Neuron (in vitro differentiated cells): Measurements from ENCODE around the gene CTNNA2.

Experiments used
- H2AFZ ChIP-seq: one replicate; pipeline ENCODE4 v1.6.1; 2013; ENCODE audit warnings: low read depth, mild to moderate bottlenecking, inconsistent platforms, low read length, moderate library complexity
- H3K27me3 ChIP-seq: one replicate; pipeline ENCODE4 v1.6.1; 2013; ENCODE audit warnings: low read length; ENCODE audit not compliant: insufficient read depth
- H3K36me3 ChIP-seq: one replicate; pipeline ENCODE4 v1.6.1; 2013; ENCODE audit warnings: low read length; ENCODE audit not compliant: insufficient read depth
- H3K4me1 ChIP-seq: one replicate; pipeline ENCODE4 v1.6.1; 2013; ENCODE audit warnings: low read length; ENCODE audit not compliant: insufficient read depth
- H3K4me3 ChIP-seq: 2 replicates; pipeline ENCODE4 v1.5.1; 2013; ENCODE audit warnings: mild to moderate bottlenecking, low read length, moderate library complexity
- H3K9me3 ChIP-seq: one replicate; pipeline ENCODE4 v1.6.1; 2013; ENCODE audit warnings: low read length

CTNNA2 gene

DNA sequence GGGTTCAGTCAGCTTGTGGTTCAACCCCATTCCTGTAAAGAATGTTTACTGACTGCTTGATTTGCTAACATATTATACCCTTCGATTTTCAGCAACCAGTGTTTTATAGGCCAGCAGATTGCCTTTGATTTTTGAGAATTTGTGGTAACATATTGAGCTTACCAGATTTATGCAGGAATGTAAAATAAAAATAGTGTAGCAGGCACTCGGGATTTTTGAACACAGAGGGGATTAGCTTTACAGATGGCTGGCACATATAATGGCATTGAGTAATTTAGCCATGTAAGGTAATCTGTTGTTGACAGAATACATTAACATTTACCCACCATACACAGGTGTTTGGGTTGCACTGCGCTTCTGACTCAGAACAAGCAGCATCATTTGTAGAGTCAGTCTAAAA is 437.7 kb downstream of the CTNNA2 start:
- Histone ChIP-seq H3K27me3 (no peaks in the 10 kb centered on the region), H3K4me3 (no peak overlapping the region), H3K36me3 (no peaks in the 10 kb centered on the region), H2AFZ (no peak overlapping the region), H3K9me3 (no peaks in the 10 kb centered on the region), H3K4me1 (no peaks in the 10 kb centered on the region)

- H3K9me3 ChIP-seq: no peaks in the 10 kb centered on the region
- no peaks in the 10 kb centered on the region for H3K36me3 ChIP-seq
- no peaks in the 10 kb centered on the region for H3K4me1 ChIP-seq
- H3K4me3 ChIP-seq: no peak overlapping the region
- H2AFZ ChIP-seq: no peak overlapping the region
- H3K27me3 ChIP-seq: no peaks in the 10 kb centered on the region
Observed at GRCh38 chr2:79952616-79953015, 439.8 kb downstream of the CTNNA2 start.

DNA sequence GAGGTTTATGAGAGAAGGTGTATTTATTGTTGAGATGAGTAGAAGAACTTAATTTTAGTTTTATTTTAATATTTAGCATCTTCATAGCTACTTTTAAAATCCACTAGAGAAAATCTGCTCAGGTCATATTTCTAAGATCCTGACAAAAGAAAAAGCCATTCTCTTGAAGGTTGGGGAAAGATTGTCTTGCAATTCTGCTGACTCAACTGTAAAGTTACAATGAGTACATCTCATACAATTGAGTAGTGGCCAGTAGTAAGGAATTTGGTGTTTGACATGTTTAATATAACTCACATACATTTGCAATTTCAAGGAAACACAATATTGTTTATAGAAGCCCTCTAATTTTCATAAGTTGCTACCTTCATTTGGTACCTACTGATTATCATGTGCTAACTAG is 447.2 kb downstream of the CTNNA2 start:
- no peak overlapping the region for H2AFZ ChIP-seq
- no peaks in the 10 kb centered on the region for H3K27me3 ChIP-seq
- H3K36me3 ChIP-seq: no peaks in the 10 kb centered on the region
- H3K9me3 ChIP-seq: no peaks in the 10 kb centered on the region
- H3K4me1 ChIP-seq: no peaks in the 10 kb centered on the region
- no peak overlapping the region for H3K4me3 ChIP-seq

- H2AFZ ChIP-seq: no peak overlapping the region
- H3K9me3 ChIP-seq: no peaks in the 10 kb centered on the region
- no peaks in the 10 kb centered on the region for H3K36me3 ChIP-seq
- H3K4me1 ChIP-seq: no peaks in the 10 kb centered on the region
- no peaks in the 10 kb centered on the region for H3K27me3 ChIP-seq
- no peak overlapping the region for H3K4me3 ChIP-seq
Observed at GRCh38 chr2:79960519-79960918, 447.7 kb downstream of the CTNNA2 start.

- Histone ChIP-seq H3K27me3 (no peaks in the 10 kb centered on the region), H3K9me3 (no peaks in the 10 kb centered on the region), H3K36me3 (no peaks in the 10 kb centered on the region), H3K4me1 (no peaks in the 10 kb centered on the region), H3K4me3 (no peak overlapping the region), H2AFZ (no peak overlapping the region)
Observed at GRCh38 chr2:79964966-79965365, 452.1 kb downstream of the CTNNA2 start.

DNA sequence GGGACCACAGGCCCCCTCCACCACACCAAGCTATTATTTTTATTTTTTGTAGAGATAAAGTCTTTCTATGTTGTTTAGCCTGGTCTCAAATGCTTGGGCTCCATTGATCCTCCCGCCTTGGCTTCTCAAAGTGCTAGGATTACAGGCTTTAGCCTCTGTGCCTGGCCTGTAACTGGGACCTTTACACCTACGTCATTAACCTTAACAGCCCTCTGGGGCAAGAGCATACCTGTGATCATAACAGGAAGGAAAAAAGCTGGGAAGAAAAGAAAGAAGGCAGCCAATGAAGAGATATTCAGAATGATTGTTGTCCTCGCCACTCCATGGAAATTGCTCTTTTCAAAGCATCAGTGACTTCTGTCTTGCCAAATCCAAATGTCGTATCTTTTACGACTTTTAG is 453.5 kb downstream of the CTNNA2 start:
- H3K4me1 ChIP-seq: no peaks in the 10 kb centered on the region
- H3K9me3 ChIP-seq: no peaks in the 10 kb centered on the region
- no peak overlapping the region for H3K4me3 ChIP-seq
- H3K36me3 ChIP-seq: no peaks in the 10 kb centered on the region
- no peaks in the 10 kb centered on the region for H3K27me3 ChIP-seq
- H2AFZ ChIP-seq: no peak overlapping the region

DNA sequence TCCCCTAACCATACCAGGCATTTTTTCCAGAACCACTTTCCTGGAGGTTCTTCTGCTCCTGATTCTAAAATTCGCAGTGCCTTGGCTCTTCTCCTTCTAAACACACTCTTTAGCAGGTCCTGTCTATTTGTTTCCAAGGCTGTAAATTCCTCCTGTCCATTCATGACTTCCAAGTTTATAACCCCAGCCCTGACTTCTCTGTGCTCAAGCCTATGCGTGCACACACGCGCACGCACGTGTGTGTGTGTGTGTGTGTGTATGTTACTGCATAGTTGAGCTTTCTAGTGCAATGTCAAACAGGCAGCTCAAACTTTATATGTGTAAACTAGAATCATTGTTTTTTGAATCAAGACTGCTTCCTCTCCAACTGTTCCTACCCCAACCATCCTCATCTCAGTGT is 454.0 kb downstream of the CTNNA2 start:
- Histone ChIP-seq H3K27me3 (no peaks in the 10 kb centered on the region), H3K4me1 (no peaks in the 10 kb centered on the region), H3K4me3 (no peak overlapping the region), H3K36me3 (no peaks in the 10 kb centered on the region), H2AFZ (no peak overlapping the region), H3K9me3 (no peaks in the 10 kb centered on the region)

DNA sequence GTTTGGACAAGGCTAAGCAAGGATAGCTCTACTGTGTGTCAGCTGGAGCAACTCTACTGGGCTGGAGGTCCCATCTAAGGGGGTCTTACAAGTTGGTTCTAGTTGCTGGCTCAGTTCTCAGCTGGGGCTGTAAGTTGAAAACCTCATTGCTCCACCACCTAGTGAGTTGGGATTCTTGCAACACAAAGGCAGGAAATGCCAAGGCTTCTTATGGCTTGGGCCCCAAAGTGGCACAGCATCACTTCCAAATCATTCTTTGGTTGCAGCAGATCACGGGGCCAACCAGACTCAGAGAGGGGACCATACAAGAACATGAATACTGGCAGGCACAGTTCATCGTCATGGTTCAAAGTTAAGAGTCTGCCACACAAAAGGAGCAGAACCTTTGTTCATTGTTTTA is 459.0 kb downstream of the CTNNA2 start:
- Histone ChIP-seq H3K36me3 (no peaks in the 10 kb centered on the region), H3K4me1 (no peaks in the 10 kb centered on the region), H3K4me3 (no peak overlapping the region), H2AFZ (no peak overlapping the region), H3K27me3 (no peaks in the 10 kb centered on the region), H3K9me3 (no peaks in the 10 kb centered on the region)

GRCh38 chr2:79972661-79973060 is 459.8 kb downstream of the CTNNA2 start:
- Histone ChIP-seq H3K4me1 (no peaks in the 10 kb centered on the region), H3K27me3 (no peaks in the 10 kb centered on the region), H2AFZ (no peak overlapping the region), H3K36me3 (no peaks in the 10 kb centered on the region), H3K4me3 (no peak overlapping the region), H3K9me3 (no peaks in the 10 kb centered on the region)

DNA sequence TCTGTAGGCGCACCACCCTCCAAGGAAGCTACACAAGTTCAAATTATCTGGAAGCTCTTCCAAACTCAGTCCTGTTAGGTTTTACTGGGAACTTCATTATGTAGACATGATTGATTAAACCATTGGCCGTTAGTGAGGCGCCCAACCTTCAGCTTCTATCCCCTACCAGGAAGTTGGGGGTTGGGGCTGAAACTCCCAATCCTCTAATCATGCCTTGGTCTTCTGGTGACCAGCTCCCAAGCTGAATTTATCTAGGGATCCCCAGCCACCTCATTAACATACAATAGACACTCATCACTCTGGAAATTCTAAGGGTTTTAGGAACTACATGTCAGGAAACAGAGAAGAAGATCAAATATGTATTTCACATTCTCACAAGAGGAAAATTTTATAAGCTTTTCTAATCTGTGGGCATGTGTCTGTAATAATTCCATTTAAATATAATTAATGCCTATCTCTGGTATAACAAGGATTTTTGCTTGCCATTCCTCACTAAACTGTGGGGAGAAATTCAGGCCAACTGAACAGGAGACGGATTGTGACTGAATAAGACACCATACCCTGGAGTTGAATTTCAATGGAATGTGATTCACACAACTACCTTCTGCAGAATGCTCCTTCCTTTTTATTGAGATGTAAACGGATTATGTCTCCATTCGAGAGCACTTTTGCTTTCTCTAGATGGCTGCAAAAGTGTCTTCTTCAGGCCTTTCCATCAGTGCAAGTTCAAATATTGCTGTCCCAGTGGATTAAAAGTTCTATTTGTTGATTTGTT is 463.1 kb downstream of the CTNNA2 start:
- Histone ChIP-seq H2AFZ (no peak overlapping the region), H3K4me1 (no peaks in the 10 kb centered on the region), H3K27me3 (no peaks in the 10 kb centered on the region), H3K36me3 (no peaks in the 10 kb centered on the region), H3K9me3 (no peaks in the 10 kb centered on the region), H3K4me3 (no peak overlapping the region)

DNA sequence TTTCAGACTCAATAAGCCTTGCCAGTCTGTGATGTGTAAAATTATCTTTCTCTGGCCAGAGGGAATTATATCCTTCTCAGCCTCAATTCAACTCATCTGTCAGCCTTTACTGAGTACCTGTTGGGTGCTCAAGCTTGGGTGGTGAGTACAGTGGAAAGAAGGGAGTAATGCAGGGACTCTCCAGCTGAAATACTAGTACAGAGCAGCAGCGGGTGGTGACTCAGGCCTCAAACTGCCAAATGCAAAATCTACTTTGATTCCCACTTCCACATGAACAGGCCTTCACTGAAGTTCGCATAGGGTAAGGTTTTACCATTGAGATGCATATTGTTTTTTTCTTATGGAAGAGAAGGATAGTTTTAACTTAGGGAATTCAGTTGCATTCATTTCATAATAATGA is 464.9 kb downstream of the CTNNA2 start:
- H3K4me1 ChIP-seq: no peaks in the 10 kb centered on the region
- H3K9me3 ChIP-seq: no peaks in the 10 kb centered on the region
- no peak overlapping the region for H2AFZ ChIP-seq
- H3K4me3 ChIP-seq: no peak overlapping the region
- H3K36me3 ChIP-seq: no peaks in the 10 kb centered on the region
- H3K27me3 ChIP-seq: no peaks in the 10 kb centered on the region

DNA sequence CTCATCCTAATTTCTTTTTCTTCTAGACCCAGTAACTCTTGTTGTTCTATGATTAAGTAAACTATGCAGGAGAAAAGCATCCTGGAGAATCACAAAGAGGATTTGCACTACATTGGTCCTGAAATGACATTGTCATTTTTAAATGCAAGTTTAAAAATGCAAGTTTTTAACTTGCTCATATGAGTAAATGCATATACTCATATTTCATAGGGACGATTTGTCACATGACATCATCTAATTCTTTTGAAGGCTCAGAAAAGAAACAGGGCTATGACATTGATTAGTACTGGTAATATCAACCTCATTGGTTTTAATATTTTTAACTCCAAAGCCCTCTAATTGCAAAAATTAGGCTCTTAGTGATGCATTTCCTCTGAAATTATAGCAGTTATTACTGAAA is 467.3 kb downstream of the CTNNA2 start:
- Histone ChIP-seq H3K9me3 (no peaks in the 10 kb centered on the region), H2AFZ (no peak overlapping the region), H3K4me3 (no peak overlapping the region), H3K4me1 (no peaks in the 10 kb centered on the region), H3K36me3 (no peaks in the 10 kb centered on the region), H3K27me3 (no peaks in the 10 kb centered on the region)

- no peak overlapping the region for H3K4me3 ChIP-seq
- no peaks in the 10 kb centered on the region for H3K36me3 ChIP-seq
- H2AFZ ChIP-seq: no peak overlapping the region
- no peaks in the 10 kb centered on the region for H3K27me3 ChIP-seq
- H3K4me1 ChIP-seq: no peaks in the 10 kb centered on the region
- H3K9me3 ChIP-seq: no peaks in the 10 kb centered on the region
Observed at GRCh38 chr2:79980816-79981215, 468.0 kb downstream of the CTNNA2 start.

GRCh38 chr2:79981316-79981715 is 468.5 kb downstream of the CTNNA2 start:
- Histone ChIP-seq H3K4me1 (no peaks in the 10 kb centered on the region), H3K27me3 (no peaks in the 10 kb centered on the region), H2AFZ (no peak overlapping the region), H3K4me3 (no peak overlapping the region), H3K9me3 (no peaks in the 10 kb centered on the region), H3K36me3 (no peaks in the 10 kb centered on the region)
